ENCODE results near the gene KLRC2.
"Not testable (repeated sequence)": the region's sequence is repeated elsewhere in the genome, so short reads cannot be mapped to it uniquely, and the experiment has no call there.

The KLRC2 gene

DNA sequence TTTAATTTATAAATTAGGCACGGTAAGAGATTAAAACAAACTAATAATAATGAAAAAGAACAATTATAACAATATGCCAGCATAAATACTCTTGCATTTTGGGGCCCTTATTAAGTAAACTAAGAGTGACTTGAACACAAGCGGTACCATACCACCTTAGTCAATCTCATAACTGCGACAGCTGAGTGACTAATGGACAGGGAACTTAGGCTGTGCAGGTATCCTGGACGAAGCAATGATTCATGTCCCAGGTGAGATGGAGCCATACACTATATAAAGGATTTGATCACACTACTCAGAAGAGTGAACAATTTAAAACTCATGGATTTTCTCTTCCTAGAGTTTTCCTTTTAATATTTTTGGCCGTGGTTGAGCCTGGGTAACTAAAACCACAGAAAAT, 30.5 kb downstream of the KLRC2 start:
- no peak for DNase-seq (ENCODE audit: low read depth, low spot score)

DNA sequence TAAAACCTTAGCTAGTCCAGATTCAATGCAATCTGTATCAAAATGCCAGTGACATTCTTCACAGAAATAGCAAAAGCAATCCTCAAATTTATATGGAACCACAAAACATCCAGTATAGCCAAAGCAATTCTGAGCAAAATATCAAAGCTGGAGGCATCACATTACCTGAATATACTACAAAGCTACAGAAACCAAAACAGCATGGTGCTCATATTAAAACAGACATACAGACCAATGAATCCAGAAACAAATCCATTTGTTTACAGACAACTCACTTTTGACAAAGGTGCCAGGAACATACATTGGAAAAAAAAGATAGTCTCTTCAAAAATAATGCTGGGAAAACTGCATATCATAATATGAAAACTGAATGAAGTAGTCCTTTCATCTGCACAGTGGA, 31.0 kb downstream of the KLRC2 start:
- no peak for DNase-seq (ENCODE audit: low read depth, low spot score)

DNA sequence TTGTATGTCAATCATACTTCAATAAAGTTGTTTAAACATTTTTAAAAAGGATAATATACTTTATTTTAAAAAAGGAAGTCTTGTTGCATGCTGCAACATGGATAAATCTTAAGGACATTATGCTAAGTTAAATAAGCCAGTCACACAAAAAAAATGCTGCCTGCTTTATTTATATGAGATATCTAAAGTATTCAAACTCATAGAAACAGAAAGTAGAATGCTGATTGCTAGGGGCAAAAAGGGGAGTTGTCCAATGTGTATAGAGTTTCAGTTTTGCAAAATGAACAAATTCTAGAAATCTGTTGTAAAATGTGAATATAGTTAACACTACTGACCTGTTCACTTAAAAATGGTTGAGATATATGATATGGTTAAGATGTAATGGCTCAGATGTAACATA, 35.0 kb downstream of the KLRC2 start:
- DNase-seq (ENCODE audit: low read depth, low spot score), result no peak

DNA sequence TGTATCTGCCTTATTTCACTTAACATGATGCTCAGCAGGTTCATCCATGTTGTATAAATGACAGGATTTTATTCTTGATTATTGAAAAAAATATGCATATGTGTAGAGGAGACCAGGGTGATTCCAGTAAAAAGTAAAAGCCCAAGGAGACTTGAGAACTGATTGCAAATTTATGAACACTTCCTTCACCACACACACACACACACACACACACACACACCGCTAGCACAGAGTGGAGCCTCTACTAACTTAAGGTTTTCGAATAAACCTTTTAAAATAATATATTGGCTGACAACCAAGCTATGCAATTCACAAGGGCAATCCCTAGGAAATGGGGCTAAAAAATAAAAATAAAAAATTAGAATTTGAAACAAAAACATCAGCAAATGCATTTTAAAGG, 37.6 kb downstream of the KLRC2 start:
- DNase-seq (ENCODE audit: low read depth, low spot score), result no peak

DNA sequence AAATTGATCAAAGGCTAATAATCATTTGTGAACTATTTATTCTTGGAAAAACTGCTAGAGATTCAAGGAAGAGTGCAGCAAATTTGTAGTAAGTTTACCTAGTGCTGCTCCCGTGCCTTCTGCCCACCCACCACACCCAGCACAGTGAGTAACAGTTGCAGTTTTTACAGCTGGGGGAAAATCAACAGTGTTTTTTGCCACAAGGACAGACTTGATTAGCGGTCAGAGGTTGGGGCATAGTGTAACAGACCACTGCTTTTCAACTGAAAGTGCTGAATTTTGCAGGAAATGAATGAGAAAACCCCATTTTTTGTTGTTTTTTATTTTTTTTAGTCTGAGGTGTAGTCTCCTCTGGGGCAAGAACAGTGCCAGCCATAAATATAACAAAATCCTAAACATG, 38.5 kb downstream of the KLRC2 start:
- no peak for DNase-seq (ENCODE audit: low read depth, low spot score)

DNA sequence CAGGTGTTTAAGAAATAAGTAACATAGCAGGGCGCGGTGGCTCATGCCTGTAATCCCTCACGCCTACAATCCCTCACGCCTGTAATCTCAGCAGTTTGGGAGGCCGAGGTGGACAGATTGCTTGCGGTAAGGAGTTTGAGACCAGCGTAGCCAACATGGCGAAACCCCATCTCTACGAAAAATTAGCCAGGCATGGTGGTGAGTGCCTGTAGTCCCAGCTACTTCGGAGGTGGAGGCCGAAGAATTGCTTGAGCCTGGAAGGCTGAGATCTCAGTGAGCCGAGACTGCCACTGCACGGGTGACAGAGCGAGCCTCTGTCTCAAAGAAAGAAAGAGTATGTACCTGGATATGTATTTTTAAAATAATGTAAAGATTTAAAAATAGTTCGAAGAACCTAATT, 39.6 kb downstream of the KLRC2 start:
- not testable (repeated sequence) for DNase-seq (ENCODE audit: low read depth, low spot score)

DNA sequence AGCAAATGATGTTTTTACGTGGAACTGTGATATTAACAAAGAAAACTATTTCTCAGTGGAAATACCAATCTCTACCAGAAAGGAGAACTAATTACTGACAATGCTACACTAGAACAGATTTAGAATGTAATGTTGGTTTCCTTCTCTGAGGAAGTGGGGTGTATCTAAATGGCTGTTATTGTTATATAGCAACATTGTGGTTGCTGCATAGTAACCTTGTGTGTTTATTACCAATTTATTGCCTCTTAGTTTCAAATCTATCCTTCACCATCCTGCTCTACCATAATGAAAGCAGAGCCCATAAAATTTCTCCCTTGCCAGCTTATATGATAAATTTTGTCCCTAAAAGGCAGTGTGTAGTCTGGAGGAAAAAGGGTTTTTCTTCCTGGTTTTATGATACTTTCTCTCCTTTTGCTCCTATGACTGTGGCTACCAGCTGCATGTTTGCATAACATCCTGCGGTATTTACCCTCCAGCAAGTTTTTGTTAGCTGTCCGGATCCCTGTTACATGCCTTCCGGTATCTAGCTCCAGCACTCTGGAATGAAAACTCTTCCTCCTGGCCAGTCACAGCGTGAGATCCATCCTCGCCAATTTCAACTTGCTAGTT, 40.3 kb downstream of the KLRC2 start:
- no peak for DNase-seq (ENCODE audit: low read depth, low spot score)

DNA sequence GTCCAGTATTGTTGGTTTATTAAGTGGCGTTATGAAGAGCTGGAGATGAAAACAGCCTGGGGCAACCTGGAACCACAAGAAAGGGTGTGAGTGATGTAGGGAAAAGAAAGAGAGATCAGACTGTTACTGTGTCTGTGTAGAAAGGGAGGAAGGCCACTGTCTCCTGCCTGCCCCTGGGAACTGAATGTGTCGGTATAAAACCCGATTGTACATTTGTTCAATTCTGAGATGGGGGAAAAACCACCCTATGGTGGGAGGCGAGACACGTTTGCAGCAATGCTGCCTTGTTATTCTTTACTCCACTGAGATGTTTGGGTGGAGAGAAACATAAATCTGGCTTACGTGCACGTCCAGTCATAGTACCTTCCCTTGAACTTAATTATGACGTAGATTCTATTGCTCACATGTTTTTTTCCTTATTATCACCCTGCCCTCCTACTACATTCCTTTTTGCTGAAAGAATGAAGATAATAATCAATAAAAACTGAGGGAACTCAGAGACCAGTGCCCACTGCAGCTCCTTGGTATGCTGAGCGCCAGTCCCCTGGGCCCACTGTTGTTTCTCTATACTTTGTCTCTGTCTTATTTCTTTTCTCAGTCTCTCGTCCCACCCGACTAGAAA, 41.2 kb downstream of the KLRC2 start:
- not testable (repeated sequence) for DNase-seq (ENCODE audit: low read depth, low spot score)

DNA sequence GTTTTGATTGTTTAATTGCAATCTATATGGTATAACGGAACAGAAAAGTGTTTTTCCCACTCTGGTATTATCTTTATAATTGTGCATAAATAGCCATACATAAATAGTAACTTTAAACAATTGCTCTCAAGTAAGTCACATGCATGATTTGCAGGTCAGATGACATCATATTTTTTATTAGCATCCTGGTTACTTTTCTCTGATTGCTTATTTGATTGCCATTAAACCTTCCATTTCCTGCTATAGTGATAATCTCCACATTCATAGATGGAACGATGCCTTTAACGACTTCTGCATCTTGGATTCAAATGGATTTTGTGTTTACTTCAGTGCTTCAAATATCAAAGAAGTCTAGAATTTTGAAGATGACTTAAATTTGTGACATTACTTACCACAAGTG, 42.5 kb downstream of the KLRC2 start:
- DNase-seq (ENCODE audit: low read depth, low spot score), result no peak

DNA sequence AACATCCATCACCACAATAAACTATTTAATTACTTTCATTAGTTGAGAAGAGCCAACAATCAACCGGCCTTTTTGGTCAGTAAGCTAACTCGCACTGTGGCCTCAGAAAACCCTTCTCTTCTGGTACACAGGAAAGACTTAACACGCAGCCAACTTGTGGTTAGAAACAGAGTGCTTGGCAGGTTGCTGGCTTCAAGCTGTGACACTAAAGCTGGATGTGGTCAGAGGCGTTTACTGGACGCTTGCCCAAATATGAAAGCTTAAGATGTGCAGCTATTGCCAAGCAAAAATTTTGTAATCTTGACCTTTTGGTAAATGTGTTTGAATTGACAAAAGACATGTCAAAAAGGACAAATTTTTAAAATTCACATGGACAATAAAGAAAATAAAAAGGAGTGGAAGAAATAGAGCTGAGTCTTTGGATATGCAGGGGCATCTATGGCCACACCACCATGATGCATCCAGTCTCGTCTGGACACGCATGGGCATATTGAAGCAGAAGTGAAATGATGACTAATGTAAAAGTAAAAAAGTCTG, 43.3 kb downstream of the KLRC2 start:
- no peak for DNase-seq (ENCODE audit: low read depth, low spot score)

DNA sequence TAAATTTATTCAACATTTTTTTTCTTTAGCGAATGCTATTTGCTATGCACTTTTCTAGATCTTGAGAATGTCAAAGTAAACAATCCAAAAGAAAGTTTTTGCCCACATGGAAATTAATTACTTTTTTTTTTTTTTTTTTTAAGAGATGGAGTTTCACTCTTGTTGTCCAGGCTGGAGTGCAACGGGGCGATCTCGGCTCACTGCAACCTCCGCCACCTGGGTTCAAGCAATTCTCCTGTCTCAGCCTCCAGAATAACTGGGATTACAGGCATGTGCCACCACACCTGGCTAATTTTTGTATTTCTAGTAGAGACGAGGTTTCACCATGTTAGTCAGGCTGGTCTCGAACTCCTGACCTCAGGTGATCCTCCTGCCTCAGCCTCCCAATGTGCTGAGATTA, 44.8 kb downstream of the KLRC2 start:
- not testable (repeated sequence) for DNase-seq (ENCODE audit: low read depth, low spot score)

DNA sequence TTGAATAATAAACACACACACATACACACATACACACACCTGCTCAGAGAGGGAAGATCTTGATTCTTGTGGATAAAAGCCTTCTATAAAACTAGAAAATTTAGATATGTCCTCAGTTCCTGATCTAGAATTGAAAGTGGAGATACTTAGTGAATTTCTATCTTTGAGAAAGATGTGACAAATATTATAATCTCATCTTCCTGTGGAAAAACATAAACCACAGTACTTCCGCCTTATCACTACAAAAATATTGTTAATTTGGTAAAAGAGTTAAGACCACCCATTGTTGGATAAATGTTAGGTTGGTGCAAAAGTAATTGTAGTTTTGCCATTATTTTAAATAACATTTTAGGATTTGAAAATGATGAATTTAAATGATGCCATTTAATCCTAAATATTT, 45.9 kb downstream of the KLRC2 start, which contains the start of gene KLRK1:
KLRK1 (minus strand) TSS at position 138 of the 400 bp plus-strand sequence. CDS start 1,231 bp downstream, outside the sequence.
- no peak for DNase-seq (ENCODE audit: low read depth, low spot score)

DNA sequence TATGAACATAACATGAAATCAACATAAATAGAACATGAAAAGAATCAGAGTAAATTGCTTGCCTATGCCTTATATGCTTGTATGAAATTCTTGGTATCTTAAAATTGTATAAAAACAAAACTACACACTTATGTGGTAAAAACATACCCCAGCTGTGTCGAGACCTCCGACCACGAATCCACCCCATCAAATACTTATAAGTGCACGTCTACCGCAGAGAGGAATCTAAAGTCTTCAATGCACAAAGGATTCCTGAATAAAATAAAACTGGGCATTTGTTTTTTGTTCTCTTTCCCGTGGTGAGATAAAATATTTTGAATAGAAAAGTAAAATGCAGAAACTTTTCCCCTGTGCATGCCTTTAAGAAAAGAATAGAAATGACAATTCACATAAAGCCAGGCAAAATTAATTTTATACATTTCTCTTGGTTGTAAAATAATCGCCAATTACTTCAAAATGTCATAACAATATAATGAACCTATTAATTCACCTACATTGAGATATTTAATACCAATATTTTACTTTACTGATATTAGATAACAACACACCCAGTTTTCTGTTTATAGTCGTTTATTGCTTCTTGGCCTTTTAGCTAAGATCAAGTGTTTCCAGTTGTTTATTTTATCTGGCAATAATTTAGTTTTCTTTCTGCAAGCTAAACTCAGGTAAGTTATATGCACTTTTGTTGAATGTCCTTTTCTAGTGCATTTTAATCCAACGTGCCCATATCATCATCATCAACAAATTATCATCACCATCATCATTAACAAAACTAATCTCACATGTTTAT, 47.0 kb downstream of the KLRC2 start:
- no peak for DNase-seq (ENCODE audit: low read depth, low spot score)

DNA sequence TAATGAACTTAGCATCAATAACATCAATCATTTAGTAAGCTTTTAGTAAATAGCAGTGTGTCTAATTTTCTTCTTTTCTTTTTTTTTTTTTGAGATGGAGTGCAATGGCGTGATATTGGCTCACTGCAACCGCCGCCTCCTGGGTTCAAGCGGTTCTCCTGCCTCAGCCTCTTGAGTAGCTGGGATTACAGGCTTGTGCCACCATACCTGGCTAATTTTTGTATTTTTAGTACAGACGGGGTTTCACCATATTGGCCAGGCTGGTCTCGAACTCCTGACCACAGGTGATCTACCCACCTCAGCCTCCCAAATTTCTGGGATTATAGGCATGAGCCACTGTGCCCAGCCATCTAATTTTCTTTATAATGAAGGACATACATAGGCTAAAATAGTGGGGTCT, 48.3 kb downstream of the KLRC2 start:
- not testable (repeated sequence) for DNase-seq (ENCODE audit: low read depth, low spot score)

DNA sequence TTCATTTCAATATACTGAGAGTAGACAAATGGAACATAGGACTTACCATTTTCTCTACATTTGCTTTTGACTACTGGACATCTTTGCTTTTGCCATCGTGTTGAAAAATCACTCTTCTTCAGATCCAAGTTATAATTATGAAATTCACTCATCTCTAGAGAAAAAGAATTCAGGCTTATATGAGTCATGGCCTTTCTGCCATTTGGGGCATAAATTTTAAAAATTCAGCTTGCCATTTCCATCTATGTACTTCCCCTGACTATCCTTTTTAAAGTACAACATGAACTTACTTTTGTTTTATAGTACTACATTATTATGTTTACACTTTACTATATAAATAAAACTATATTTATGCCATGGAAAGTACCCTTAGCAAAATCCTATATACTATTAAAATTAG, 49.0 kb downstream of the KLRC2 start:
- DNase-seq (ENCODE audit: low read depth, low spot score), result no peak

DNA sequence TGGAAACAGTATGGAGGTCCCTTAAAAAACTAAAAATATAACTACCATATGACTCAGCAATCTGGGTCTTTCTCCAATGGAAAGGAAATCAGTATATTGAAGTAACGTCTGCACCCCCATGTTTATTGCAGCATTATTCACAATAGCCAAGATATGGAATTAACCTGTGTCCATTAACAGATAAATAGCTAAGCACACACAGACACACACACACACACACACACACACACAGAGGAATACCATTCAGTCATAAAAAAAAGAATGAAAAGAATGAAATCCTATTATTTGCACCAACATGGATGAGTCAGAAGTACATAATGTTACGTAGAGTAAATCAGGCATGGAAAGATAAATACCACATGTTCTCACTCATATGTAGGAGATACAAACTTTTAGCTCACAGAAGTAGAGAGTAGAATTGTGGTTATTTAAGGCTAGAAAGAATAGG, 50.6 kb downstream of the KLRC2 start:
- DNase-seq (ENCODE audit: low read depth, low spot score), result no peak

DNA sequence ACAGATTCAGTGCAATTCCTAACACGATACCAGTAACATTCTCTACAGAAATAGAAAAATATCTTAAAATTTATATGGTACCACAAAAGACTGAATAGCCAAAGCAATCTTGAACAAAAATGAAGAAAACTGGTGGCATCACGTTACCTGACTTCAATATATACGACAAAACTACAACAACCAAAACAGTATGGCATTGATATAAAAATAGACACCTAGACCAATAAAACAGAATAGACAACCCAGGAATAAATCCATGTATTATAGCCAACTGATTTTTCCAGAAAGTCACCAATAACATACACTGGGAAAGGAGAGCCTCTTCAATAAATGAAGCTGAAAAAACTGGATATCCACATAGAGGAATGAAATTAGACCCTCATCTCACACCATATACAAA, 51.6 kb downstream of the KLRC2 start:
- DNase-seq (ENCODE audit: low read depth, low spot score), result no peak

DNA sequence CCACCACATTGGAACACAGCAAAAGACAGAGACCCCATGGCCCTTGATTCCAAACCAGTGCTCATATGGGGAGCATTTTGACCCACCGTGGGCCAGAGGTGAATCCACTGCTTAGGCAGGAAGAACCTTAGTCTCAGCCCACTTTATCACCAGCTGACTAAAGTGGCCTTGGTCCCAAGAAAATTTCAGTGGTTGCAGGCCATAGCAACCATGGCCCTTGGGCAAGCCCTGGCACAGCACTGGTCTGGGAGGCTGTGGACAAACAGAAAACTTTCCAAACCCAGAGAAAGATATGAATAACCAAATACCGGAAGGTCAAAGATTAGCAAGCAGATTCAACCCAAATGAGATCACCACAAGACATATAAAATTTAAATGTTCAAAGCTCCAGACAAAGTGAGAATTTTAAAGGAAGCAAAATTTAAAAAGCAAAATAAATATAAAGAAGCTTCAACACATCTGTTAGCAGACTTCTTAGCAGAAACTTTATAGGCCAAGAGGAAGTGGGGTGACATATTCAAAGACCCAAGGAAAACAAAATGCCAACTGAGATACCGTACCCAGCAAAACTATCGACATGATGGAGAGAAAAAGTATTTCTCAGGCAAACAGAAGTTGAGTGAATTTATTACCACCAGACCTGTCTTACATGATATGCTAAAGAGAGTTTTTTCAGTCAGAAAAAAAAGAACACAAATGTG, 53.7 kb downstream of the KLRC2 start:
- DNase-seq (ENCODE audit: low read depth, low spot score), result no peak
